GM12875 (cell line): ENCODE results near the gene FNTB.

Source experiments
- H3K4me3 ChIP-seq: one replicate; pipeline ENCODE4 v1.5.1; 2011; ENCODE audit warnings: low read depth, low read length, control low read depth
- CTCF ChIP-seq: IDR thresholded peaks from 2 replicates; pipeline ENCODE4 v1.5.1; 2011; ENCODE audit warnings: low read depth, mild to moderate bottlenecking, control low read depth, inconsistent platforms, low read length, moderate library complexity, borderline replicate concordance; ENCODE audit not compliant: insufficient read depth

FNTB gene

GRCh38 chr14:65012353-65012752 is 25.7 kb downstream of the FNTB start:
- no peak overlapping the region for H3K4me3 ChIP-seq
- TF ChIP-seq CTCF: no peak

DNA sequence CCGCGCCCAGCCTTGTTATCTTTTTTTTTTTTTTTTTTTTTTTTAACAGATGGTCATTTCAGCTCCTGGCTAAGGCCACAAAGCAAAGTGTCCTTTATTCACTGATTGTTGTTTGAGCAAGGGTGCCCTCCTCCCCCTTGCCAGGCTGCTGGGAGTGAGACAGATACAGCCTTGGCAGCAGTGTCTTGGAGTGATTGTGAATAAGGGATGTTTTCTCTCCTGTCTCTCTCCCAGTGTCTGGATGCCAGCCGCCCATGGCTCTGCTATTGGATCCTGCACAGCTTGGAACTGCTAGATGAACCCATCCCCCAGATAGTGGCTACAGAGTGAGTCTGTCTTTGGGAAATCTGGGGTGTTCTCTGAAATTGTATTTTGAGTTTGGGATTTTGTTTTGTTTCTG is 28.7 kb downstream of the FNTB start:
- no peak for TF ChIP-seq CTCF
- no peak overlapping the region for H3K4me3 ChIP-seq

- TF ChIP-seq CTCF: no peak
- no peak overlapping the region for H3K4me3 ChIP-seq
Measured at GRCh38 chr14:65016471-65016870, 29.8 kb downstream of the FNTB start.

GRCh38 chr14:65019944-65020566 is 33.4 kb downstream of the FNTB start:
- TF ChIP-seq CTCF: peak; percentile 44
- no peak overlapping the region for H3K4me3 ChIP-seq

DNA sequence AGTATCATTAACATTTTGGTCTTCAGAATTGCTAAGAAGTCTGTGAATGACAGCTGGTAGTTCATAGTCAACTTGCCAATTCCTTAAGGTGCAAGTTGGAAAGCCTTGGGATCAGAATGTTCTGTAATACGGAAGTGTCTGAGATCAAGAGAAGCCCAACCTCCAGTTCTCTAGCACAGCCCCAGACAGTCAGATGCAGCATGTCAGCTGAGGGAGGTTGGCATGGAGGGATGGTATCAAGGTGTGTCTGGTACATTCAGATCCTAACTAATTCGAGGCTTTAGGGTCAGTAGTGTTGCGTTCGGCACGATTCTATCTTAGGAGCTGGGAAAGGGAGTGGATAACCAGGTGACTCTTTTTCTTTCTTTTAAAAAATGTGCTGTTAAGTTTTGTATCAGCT is 38.3 kb downstream of the FNTB start:
- no peak for TF ChIP-seq CTCF
- H3K4me3 ChIP-seq: no peak overlapping the region

DNA sequence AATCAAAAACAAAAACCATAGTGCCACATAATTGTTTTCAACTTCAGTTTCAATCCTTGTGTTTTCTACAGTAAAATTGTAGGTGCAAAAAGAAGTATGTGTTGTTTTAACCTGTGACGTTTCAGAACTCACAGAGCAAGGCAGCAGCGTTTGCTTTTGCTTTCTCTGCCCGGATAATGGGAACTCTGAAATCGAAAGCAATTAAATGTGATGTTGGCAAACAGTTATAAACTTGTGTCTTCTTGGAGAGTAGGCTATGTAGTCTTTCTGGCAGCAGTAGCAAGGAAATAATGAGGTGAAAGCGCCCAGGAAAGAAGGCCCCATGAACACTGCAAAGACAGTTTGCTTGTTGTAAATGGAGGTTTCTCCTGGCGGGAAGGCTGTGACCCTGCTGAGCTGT is 39.1 kb downstream of the FNTB start:
- TF ChIP-seq CTCF: no peak
- no peak overlapping the region for H3K4me3 ChIP-seq

- no peak overlapping the region for H3K4me3 ChIP-seq
- no peak for TF ChIP-seq CTCF
Measured at GRCh38 chr14:65026526-65026925, 39.8 kb downstream of the FNTB start.
